IPS-20b (cell line): ENCODE results near the gene PTPRE.

Experiments
- H3K27ac ChIP-seq: one replicate; pipeline ENCODE4 v1.5.1; 2013; ENCODE audit warnings: low read length
- H3K27me3 ChIP-seq: 2 replicates; pipeline ENCODE4 v1.6.1; 2013; ENCODE audit warnings: mild to moderate bottlenecking, low read length, inconsistent platforms; ENCODE audit not compliant: insufficient read depth
- H3K36me3 ChIP-seq: 2 replicates; pipeline ENCODE4 v1.6.1; 2013; ENCODE audit warnings: low read depth, mild to moderate bottlenecking, inconsistent platforms, low read length, moderate library complexity; ENCODE audit not compliant: insufficient read depth
- H3K4me1 ChIP-seq: 2 replicates; pipeline ENCODE4 v1.6.1; 2013; ENCODE audit warnings: mild to moderate bottlenecking, control low read depth, inconsistent platforms, low read length, moderate library complexity; ENCODE audit not compliant: insufficient read depth
- H3K4me3 ChIP-seq: 2 replicates; pipeline ENCODE4 v1.5.1; 2013; ENCODE audit warnings: mild to moderate bottlenecking, low read length, inconsistent platforms
- H3K9ac ChIP-seq: 2 replicates; pipeline ENCODE4 v1.6.1; 2013; ENCODE audit warnings: low read depth, mild to moderate bottlenecking, inconsistent platforms, low read length, moderate library complexity
- H3K9me3 ChIP-seq: 2 replicates; pipeline ENCODE4 v1.6.1; 2013; ENCODE audit warnings: mild to moderate bottlenecking, low read depth, low read length, inconsistent platforms; ENCODE audit not compliant: insufficient read depth

PTPRE gene

DNA sequence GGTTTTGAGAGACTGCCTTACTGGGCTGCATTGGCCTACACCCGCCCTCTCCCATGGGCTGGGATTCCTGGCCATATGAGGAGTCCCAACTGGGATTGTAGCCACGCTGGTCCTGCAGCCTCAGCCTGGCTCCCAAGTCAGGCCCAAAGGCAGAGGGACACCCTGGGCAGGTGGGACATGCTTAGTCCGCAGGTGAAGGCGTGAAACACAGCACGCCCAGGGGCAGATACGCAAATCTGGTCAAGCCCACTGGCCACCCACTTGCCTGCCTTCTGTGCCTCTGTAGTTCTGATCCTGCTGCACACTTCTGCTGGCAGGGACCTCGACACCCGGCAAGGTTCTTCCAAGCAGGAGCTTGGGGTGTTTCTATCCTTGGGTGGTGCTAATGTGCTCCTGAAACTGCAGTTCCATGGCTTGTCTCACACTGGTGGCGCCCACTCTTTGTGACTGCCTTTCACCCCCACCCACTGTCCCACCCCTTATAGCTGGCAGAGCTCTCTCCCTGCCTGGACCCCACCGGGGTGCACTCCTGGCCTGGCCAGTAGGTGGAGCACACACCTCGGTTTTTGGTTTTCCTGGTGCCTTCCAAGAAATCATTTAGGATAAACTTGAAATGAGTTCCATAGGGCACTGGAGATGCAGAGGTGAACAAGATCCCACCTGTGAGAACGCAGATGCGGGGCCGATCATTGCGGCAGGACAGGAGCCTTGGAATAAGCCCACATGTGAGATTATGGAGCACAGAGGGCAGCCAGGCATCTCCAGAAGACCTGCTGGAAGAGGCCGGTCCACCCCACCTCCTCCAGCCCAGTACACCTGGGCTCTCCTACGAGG lies 171.4 kb downstream of the PTPRE start:
- no peak overlapping the region for H3K9ac ChIP-seq
- no peaks in the 10 kb centered on the region for H3K9me3 ChIP-seq
- no peak overlapping the region for H3K4me3 ChIP-seq
- no peak overlapping the region for H3K27ac ChIP-seq
- H3K4me1 ChIP-seq = no peaks in the 10 kb centered on the region
- no peaks in the 10 kb centered on the region for H3K36me3 ChIP-seq
- H3K27me3 ChIP-seq = no peaks in the 10 kb centered on the region

DNA sequence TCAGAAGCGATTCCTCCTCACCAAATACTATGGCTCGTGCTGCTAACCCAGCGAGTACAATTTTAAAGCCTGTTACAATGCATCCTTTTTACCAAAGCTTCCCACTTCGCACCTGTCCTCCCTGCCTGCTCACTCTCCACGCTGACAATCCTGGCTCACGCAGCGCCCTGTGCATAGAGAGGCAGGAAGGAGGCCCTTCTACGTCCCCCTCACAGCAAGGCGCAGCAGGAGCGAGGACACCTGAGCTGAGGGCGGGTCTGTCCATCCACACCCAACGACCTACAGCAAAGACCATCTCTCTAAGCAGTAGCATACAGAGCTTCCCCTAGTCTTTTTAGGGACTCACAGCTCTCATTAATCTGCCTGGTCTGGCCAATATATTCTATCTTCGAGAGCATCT lies 173.3 kb downstream of the PTPRE start:
- Histone ChIP-seq H3K27me3 (no peaks in the 10 kb centered on the region), H3K9ac (no peak overlapping the region), H3K36me3 (no peaks in the 10 kb centered on the region), H3K9me3 (no peaks in the 10 kb centered on the region), H3K4me3 (no peak overlapping the region), H3K4me1 (peaks cover 6% of the 10 kb centered on the region; the same call in 1 of the 2 replicates), H3K27ac (no peak overlapping the region)

DNA sequence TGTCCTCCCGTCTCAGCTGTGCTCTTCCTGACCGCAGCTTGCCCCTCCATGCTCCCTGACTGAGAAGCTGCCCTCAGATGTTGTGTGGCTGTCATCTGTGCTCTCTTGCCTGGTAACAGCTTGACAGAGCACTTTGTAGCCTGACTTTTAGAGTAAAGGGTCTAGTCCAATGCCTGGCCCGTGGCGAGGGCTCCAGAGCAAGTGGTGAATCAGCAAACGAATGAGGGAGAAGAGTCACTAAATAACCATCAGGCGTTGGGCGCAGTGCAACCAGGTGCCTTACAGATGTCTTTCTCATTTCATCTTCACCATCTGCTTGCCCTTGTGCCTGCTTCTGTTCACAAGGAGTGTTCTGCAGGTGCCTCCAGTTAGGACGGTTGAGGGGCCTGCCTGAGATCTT lies 173.7 kb downstream of the PTPRE start:
- Histone ChIP-seq H3K27ac (no peak overlapping the region), H3K27me3 (no peaks in the 10 kb centered on the region), H3K4me1 (peaks cover 9% of the 10 kb centered on the region; the same call in 1 of the 2 replicates), H3K9ac (no peak overlapping the region), H3K9me3 (no peaks in the 10 kb centered on the region), H3K36me3 (no peaks in the 10 kb centered on the region), H3K4me3 (no peak overlapping the region)

- H3K4me1 ChIP-seq = peaks cover 15% of the 10 kb centered on the region; the same call in 1 of the 2 replicates
- H3K9me3 ChIP-seq = no peaks in the 10 kb centered on the region
- no peaks in the 10 kb centered on the region for H3K27me3 ChIP-seq
- no peak overlapping the region for H3K9ac ChIP-seq
- no peaks in the 10 kb centered on the region for H3K36me3 ChIP-seq
- H3K27ac ChIP-seq = no peak overlapping the region
- H3K4me3 ChIP-seq = no peak overlapping the region
Observed at GRCh38 chr10:128081222-128081621, 174.3 kb downstream of the PTPRE start.

DNA sequence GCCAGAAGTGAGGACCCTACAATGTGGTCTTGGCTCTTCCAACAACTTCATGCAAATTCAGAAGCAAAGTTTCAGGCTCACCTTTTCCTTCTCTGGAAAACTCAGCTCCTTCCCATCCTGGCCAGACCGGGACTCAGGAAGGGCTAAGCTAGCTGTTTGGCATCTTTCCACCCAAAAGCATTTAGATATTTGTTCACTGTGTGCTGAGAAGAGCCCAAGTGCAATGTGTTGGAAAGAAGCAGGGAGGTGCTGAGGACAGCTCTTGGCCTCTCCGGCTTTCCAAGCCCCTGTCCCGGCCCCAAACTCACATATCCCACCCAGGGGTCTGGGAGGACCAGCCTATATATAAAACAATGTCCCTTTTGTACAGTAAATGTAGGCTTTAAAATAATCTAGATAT lies 174.8 kb downstream of the PTPRE start:
- no peak overlapping the region for H3K27ac ChIP-seq
- H3K4me1 ChIP-seq = peaks cover 20% of the 10 kb centered on the region; the same call in 1 of the 2 replicates
- no peak overlapping the region for H3K9ac ChIP-seq
- no peaks in the 10 kb centered on the region for H3K36me3 ChIP-seq
- H3K27me3 ChIP-seq = no peaks in the 10 kb centered on the region
- H3K9me3 ChIP-seq = no peaks in the 10 kb centered on the region
- no peak overlapping the region for H3K4me3 ChIP-seq

GRCh38 chr10:128083191-128083895 lies 176.4 kb downstream of the PTPRE start:
- Histone ChIP-seq H3K4me1 (peaks cover 27% of the 10 kb centered on the region; the same call in 1 of the 2 replicates), H3K9me3 (no peaks in the 10 kb centered on the region), H3K27ac (no peak overlapping the region), H3K36me3 (no peaks in the 10 kb centered on the region), H3K27me3 (no peaks in the 10 kb centered on the region), H3K4me3 (no peak overlapping the region), H3K9ac (no peak overlapping the region)

DNA sequence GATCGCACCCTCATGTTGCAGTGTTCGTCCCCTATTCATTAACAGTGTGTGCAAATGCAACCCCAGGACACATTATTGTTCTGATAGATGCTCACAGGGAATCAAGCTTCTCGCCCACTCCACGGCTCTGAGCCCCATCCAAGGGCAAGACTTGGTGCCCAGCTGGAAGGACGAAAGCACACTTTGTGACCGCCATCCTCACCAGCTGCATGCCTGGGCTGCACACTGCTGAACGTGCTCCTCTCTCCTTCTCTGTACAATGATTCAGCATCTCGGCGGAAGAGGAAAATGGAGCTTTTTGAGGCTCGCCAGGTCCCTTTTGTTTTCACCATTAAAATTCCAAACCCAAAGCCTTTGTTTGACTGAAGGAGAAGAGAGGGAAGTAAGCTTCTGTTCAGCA lies 177.5 kb downstream of the PTPRE start:
- H3K27me3 ChIP-seq = no peaks in the 10 kb centered on the region
- no peak overlapping the region for H3K4me3 ChIP-seq
- no peak overlapping the region for H3K27ac ChIP-seq
- peaks cover 27% of the 10 kb centered on the region; the same call in 1 of the 2 replicates for H3K4me1 ChIP-seq
- no peaks in the 10 kb centered on the region for H3K9me3 ChIP-seq
- H3K9ac ChIP-seq = no peak overlapping the region
- no peaks in the 10 kb centered on the region for H3K36me3 ChIP-seq

GRCh38 chr10:128084991-128085390 lies 178.1 kb downstream of the PTPRE start:
- no peaks in the 10 kb centered on the region for H3K36me3 ChIP-seq
- H3K4me3 ChIP-seq = no peak overlapping the region
- peaks cover 27% of the 10 kb centered on the region; the same call in 1 of the 2 replicates for H3K4me1 ChIP-seq
- no peaks in the 10 kb centered on the region for H3K27me3 ChIP-seq
- no peaks in the 10 kb centered on the region for H3K9me3 ChIP-seq
- no peak overlapping the region for H3K27ac ChIP-seq
- H3K9ac ChIP-seq = no peak overlapping the region

DNA sequence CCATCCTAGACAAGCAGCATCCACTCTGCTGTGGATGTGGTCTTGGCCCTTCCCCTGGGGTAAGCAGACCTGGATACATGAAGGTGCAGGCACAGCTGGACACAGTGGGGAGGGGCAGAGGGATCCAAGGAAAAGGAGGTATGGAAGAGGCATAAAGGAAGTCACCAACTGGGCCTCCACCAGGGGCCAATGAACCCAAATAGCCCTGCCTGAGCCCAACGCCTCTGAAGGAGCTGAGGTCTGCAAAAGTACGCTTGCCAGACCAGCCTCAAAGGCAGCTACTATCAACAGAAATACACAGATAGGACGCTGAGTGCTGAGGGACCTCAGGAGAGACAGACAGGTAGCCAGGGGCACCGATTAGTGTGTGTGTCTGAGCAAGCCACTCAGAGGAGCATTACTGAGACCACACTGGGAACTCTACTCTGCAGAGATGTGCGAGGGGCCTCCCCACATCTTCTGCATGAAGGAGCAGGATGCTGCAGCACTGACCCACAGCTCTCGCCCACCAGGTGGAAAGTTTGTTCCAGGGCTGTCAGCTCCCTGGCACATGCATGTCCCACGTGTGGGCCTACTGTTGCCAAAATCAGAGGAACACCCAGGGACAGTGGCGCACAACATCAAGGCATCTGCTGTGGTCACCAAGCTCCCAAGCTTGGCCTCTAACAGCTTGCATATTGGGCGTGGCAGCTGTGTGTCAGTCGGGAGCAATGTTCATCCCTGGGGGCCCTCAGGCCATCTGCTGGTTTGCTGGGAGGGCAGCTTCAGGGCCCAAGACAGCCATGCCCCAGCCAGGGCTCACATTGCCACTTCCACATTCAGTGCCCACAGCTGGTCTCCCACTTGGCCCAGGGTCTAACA lies 179.3 kb downstream of the PTPRE start:
- Histone ChIP-seq H3K9me3 (no peaks in the 10 kb centered on the region), H3K27me3 (no peaks in the 10 kb centered on the region), H3K4me1 (peaks cover 27% of the 10 kb centered on the region; the same call in 1 of the 2 replicates), H3K36me3 (no peaks in the 10 kb centered on the region), H3K9ac (no peak overlapping the region), H3K27ac (no peak overlapping the region), H3K4me3 (no peak overlapping the region)

DNA sequence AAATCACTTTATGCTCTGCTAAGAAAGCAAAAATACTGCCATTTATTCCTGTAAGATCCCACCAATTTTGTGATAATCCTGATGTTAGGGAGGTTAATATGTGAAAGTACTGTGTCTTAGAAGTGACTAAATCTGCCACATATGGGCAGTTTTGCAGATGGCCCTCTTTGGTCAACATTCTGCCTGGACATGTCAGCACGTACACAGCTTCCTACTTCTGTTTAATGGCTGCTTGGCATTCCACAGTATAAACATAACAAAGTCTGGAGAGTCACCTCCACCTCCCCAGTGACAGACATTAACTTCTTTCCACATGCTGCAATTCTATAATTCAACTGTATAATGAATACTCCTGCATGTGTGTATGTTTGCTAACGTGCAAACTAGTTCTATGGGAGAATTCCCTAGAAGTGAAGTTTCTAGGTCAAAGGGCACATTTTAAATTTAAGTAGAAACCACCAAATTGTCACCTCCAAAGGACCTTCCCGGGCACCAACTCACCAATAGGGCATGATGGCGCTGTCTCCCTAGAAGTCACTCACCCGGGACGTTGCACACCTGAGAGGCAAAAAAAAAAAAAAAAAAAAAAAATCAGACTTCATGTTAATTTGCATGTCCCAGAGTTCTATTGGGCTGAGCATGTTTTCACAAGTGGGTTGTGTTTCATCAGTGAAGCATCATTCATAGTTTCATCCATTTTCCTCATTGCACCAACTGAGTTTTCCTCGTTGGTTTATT lies 180.4 kb downstream of the PTPRE start:
- Histone ChIP-seq H3K4me1 (peaks cover 27% of the 10 kb centered on the region; the same call in 1 of the 2 replicates), H3K36me3 (no peaks in the 10 kb centered on the region), H3K9ac (no peak overlapping the region), H3K9me3 (no peaks in the 10 kb centered on the region), H3K27ac (no peak overlapping the region), H3K27me3 (no peaks in the 10 kb centered on the region), H3K4me3 (no peak overlapping the region)
